Measurements from ENCODE around the gene KDF1.
A peak's percentile ranks its signal among the peaks of the same experiment; 100 is the strongest.

Gene KDF1

GRCh38 chr1:26959722-26960624 is at the start of gene KDF1:
TSS of gene KDF1 (minus strand) at chr1:26960468. CDS start at chr1:26952380, 8,088 bp downstream.
- no peak for TF ChIP-seq CTCF (IDR thresholded peaks at IDR 0.05; ENCODE audit: low read depth, low read length, missing control alignments)
- DNase-seq (ENCODE audit: extremely low read depth, low read depth): no peak
- peak within 1 kb of the TSS; percentile 12 for H3K4me3 ChIP-seq (replicated peaks; ENCODE audit: low read depth, low read length)

- no peak overlapping the region for H3K4me3 ChIP-seq (replicated peaks; ENCODE audit: low read depth, low read length)
- DNase-seq (ENCODE audit: extremely low read depth, low read depth): no peak
- TF ChIP-seq CTCF (IDR thresholded peaks at IDR 0.05; ENCODE audit: low read depth, low read length, missing control alignments): no peak
Measured at GRCh38 chr1:27009601-27010197, 49.4 kb upstream of the KDF1 start.

- H3K4me3 ChIP-seq (replicated peaks; ENCODE audit: low read depth, low read length): no peak overlapping the region
- no peak for DNase-seq (ENCODE audit: extremely low read depth, low read depth)
- TF ChIP-seq CTCF (IDR thresholded peaks at IDR 0.05; ENCODE audit: low read depth, low read length, missing control alignments): no peak
Measured at GRCh38 chr1:27007909-27008582, 47.8 kb upstream of the KDF1 start.

GRCh38 chr1:27006683-27007082 is 46.4 kb upstream of the KDF1 start:
- TF ChIP-seq CTCF (IDR thresholded peaks at IDR 0.05; ENCODE audit: low read depth, low read length, missing control alignments): no peak
- DNase-seq (ENCODE audit: extremely low read depth, low read depth): no peak
- H3K4me3 ChIP-seq (replicated peaks; ENCODE audit: low read depth, low read length): no peak overlapping the region

GRCh38 chr1:27005648-27006496 is 45.6 kb upstream of the KDF1 start:
- TF ChIP-seq CTCF (IDR thresholded peaks at IDR 0.05; ENCODE audit: low read depth, low read length, missing control alignments): no peak
- no peak overlapping the region for H3K4me3 ChIP-seq (replicated peaks; ENCODE audit: low read depth, low read length)
- no peak for DNase-seq (ENCODE audit: extremely low read depth, low read depth)

- DNase-seq (ENCODE audit: extremely low read depth, low read depth): no peak
- TF ChIP-seq CTCF (IDR thresholded peaks at IDR 0.05; ENCODE audit: low read depth, low read length, missing control alignments): no peak
- H3K4me3 ChIP-seq (replicated peaks; ENCODE audit: low read depth, low read length): no peak overlapping the region
Measured at GRCh38 chr1:27005166-27005530, 44.9 kb upstream of the KDF1 start.

All from HFF-Myc (cell line).